SK-N-SH treated with all-trans-retinoic acid at 6 μM for 48 hours (cell line): ENCODE results near the gene CEP192.
"Not testable (repeated sequence)": the region's sequence is repeated elsewhere in the genome, so short reads cannot be mapped to it uniquely, and the experiment has no call there.

Experiments used
- ATAC-seq: fragments of 200-7000 bp; cut with Tn5 transposase; 3 replicates; pipeline ENCODE4 v1.9.1; 2020; ENCODE audit warnings: mild to moderate bottlenecking, moderate library complexity
- ARNTL ChIP-seq: fragments of 450-650 bp; formaldehyde crosslinking; IDR thresholded peaks from 2 replicates; pipeline ENCODE4 v1.5.0; 2020; ENCODE audit warnings: low read depth, mild to moderate bottlenecking, moderate library complexity, borderline replicate concordance
- BACH2 ChIP-seq: fragments of 250-450 bp; sonication (Bioruptor Pico); IDR thresholded peaks from 2 replicates; pipeline ENCODE4 v1.9.0; 2021; ENCODE audit warnings: mild to moderate bottlenecking, borderline replicate concordance
- CREB5 ChIP-seq: fragments of 250-450 bp; sonication (Bioruptor Pico); IDR thresholded peaks from 2 replicates; pipeline ENCODE4 v1.5.1; 2020; ENCODE audit warnings: low read depth, mild to moderate bottlenecking, moderate library complexity
- CSDC2 ChIP-seq: fragments of 250-450 bp; sonication (Bioruptor Pico); IDR thresholded peaks from 2 replicates; pipeline ENCODE4 v1.5.0; 2020; ENCODE audit warnings: mild to moderate bottlenecking, moderate library complexity
- ESRRG ChIP-seq: fragments of 250-450 bp; sonication (Bioruptor Pico); IDR thresholded peaks from 2 replicates; pipeline ENCODE4 v1.6.1; 2021; ENCODE audit warnings: mild to moderate bottlenecking
- GLIS3 ChIP-seq: fragments of 250-450 bp; sonication (Bioruptor Pico); IDR thresholded peaks from 2 replicates; pipeline ENCODE4 v1.5.0; 2020; ENCODE audit warnings: mild to moderate bottlenecking, moderate library complexity
- ISL1 ChIP-seq: fragments of 250-450 bp; sonication (Bioruptor Pico); IDR thresholded peaks from 2 replicates; pipeline ENCODE4 v2.1.2; 2022; ENCODE audit warnings: mild to moderate bottlenecking, moderate library complexity
- OSR1 ChIP-seq: fragments of 250-450 bp; sonication (Bioruptor Pico); IDR thresholded peaks from 2 replicates; pipeline ENCODE4 v1.8.0; 2022; ENCODE audit warnings: moderate library complexity, mild to moderate bottlenecking, inconsistent platforms
- PATZ1 ChIP-seq: fragments of 250-450 bp; sonication (Bioruptor Pico); IDR thresholded peaks from 2 replicates; pipeline ENCODE4 v1.8.0; 2020; ENCODE audit warnings: mild to moderate bottlenecking, moderate library complexity, borderline replicate concordance
- PPARA ChIP-seq: fragments of 250-450 bp; sonication (Bioruptor Pico); IDR thresholded peaks from 2 replicates; pipeline ENCODE4 v1.5.0; 2020; ENCODE audit warnings: mild to moderate bottlenecking, borderline replicate concordance
- RARB ChIP-seq: fragments of 250-450 bp; sonication (Bioruptor Pico); IDR thresholded peaks from 2 replicates; pipeline ENCODE4 v1.8.0; 2021; ENCODE audit warnings: mild to moderate bottlenecking, moderate library complexity
- SNAI2 ChIP-seq: fragments of 250-450 bp; sonication (Bioruptor Pico); IDR thresholded peaks from 2 replicates; pipeline ENCODE4 v1.5.0; 2020; ENCODE audit warnings: mild to moderate bottlenecking, moderate library complexity
- TCF4 ChIP-seq: fragments of 250-450 bp; sonication (Bioruptor Pico); IDR thresholded peaks from 2 replicates; pipeline ENCODE4 v1.8.0; 2021; ENCODE audit warnings: mild to moderate bottlenecking, moderate library complexity, borderline replicate concordance
- TOX ChIP-seq: fragments of 250-450 bp; sonication (Bioruptor Pico); IDR thresholded peaks from 2 replicates; pipeline ENCODE4 v1.8.0; 2021; ENCODE audit warnings: mild to moderate bottlenecking, moderate library complexity, borderline replicate concordance
- ZC3H10 ChIP-seq: fragments of 250-450 bp; sonication (Bioruptor Pico); IDR thresholded peaks from 2 replicates; pipeline ENCODE4 v1.5.1; 2021; ENCODE audit warnings: mild to moderate bottlenecking, moderate library complexity
- ZFP3 ChIP-seq: fragments of 250-450 bp; sonication (Bioruptor Pico); IDR thresholded peaks from 2 replicates; pipeline ENCODE4 v1.5.0; 2020; ENCODE audit warnings: mild to moderate bottlenecking, moderate library complexity
- ZFP30 ChIP-seq: fragments of 450-650 bp; formaldehyde crosslinking; IDR thresholded peaks from 2 replicates; pipeline ENCODE4 v1.5.0; 2022; ENCODE audit warnings: mild to moderate bottlenecking, moderate library complexity
- ZNF70 ChIP-seq: fragments of 450-650 bp; formaldehyde crosslinking; IDR thresholded peaks from 2 replicates; pipeline ENCODE4 v1.5.0; 2020; ENCODE audit warnings: mild to moderate bottlenecking, moderate library complexity
- ZNF8 ChIP-seq: fragments of 450-650 bp; formaldehyde crosslinking; IDR thresholded peaks from 2 replicates; pipeline ENCODE4 v1.5.0; 2020; ENCODE audit warnings: mild to moderate bottlenecking, moderate library complexity
- TF ChIP-seq, protein P1 (sequence below): fragments of 250-450 bp; sonication (Bioruptor Pico); IDR thresholded peaks from 2 replicates; pipeline ENCODE4 v1.8.0; 2021; ENCODE audit warnings: low read depth, mild to moderate bottlenecking, moderate library complexity, borderline replicate concordance
- TF ChIP-seq, protein P2 (sequence below): fragments of 250-450 bp; sonication (Bioruptor Pico); IDR thresholded peaks from 2 replicates; pipeline ENCODE4 v1.5.1; 2021; ENCODE audit warnings: mild to moderate bottlenecking, moderate library complexity

Gene CEP192

DNA sequence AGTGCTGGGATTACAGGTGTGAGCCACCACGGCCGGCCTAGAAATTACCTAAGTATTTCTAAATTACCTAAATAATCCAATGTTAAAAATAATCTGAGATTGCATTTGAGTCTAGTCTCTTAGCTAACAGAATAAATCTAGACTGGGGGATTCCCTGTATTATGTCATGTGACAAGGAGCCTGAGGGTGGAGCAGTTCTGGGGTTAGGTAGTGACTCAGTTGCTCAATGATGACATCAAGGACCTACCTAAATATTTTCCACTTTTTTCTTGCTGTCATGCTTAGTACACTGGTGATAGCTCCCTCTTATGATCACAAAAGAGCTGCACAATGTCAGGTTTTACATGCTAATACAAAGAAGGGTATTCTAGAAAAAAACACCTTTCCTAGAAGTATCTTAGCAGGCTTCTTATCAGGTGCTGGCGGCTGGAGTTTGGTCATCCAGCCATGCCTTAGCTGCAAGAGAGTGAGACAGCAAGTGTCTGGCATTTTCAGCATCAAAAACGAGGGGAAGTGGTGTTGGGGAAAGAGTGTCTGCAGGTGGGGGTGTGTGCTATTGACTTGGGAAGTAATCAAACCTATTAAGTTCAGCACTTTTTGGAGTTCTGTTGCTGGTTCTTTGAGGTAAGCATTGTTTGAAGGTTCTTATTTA is 17.5 kb upstream of the CEP192 start:
- TF ChIP-seq PPARA (CRISPR knock-in tag) (no peak), ZNF70 (CRISPR knock-in tag) (no peak)
- TF ChIP-seq, protein P1, sequence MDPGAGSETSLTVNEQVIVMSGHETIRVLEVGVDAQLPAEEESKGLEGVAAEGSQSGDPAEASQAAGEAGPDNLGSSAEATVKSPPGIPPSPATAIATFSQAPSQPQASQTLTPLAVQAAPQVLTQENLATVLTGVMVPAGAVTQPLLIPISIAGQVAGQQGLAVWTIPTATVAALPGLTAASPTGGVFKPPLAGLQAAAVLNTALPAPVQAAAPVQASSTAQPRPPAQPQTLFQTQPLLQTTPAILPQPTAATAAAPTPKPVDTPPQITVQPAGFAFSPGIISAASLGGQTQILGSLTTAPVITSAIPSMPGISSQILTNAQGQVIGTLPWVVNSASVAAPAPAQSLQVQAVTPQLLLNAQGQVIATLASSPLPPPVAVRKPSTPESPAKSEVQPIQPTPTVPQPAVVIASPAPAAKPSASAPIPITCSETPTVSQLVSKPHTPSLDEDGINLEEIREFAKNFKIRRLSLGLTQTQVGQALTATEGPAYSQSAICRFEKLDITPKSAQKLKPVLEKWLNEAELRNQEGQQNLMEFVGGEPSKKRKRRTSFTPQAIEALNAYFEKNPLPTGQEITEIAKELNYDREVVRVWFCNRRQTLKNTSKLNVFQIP = no peak
- TF ChIP-seq, all 23 proteins: peak for 0
- ATAC-seq = no peak

DNA sequence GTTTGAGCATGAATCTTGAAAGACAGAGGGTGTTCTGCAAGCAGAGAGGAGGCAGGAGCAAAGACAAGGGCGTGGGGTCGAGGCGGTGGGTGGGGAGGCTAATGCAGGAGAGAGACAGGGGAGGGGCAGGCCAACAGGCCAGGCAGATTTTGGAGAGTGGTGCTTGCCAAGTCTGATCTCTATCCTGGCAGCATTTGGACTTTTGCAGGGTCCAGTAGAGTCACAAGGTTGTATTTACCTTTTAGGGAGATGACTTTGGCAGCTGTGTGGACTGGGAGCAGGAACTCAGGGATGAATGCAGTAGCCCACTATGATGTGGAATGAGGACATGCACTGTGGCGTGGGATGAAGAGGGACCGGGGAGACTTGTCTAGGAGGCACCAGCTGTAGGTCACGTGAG is 15.7 kb upstream of the CEP192 start:
- TF ChIP-seq OSR1 = no peak
- TF ChIP-seq GLIS3 (CRISPR knock-in tag) = no peak
- no peak for TF ChIP-seq ZNF8
- TF ChIP-seq CSDC2 (CRISPR knock-in tag) = no peak
- TF ChIP-seq TOX (CRISPR knock-in tag) = no peak
- no peak for TF ChIP-seq PPARA (CRISPR knock-in tag)
- TF ChIP-seq ESRRG (CRISPR knock-in tag) = no peak
- no peak for ATAC-seq

- ATAC-seq = no peak
- TF ChIP-seq ZFP3 (CRISPR knock-in tag) (no peak), SNAI2 (CRISPR knock-in tag) (no peak), CSDC2 (CRISPR knock-in tag) (no peak), ESRRG (CRISPR knock-in tag) (no peak), ZC3H10 (CRISPR knock-in tag) (no peak), ZNF8 (no peak), CREB5 (CRISPR knock-in tag) (no peak), ARNTL (CRISPR knock-in tag) (no peak), PPARA (CRISPR knock-in tag) (no peak)
- TF ChIP-seq, protein P1 = no peak
- TF ChIP-seq, all 23 proteins: peak for 0
Observed at GRCh38 chr18:12976305-12976704, 14.9 kb upstream of the CEP192 start.

GRCh38 chr18:12980065-12980464 is 11.1 kb upstream of the CEP192 start:
- not testable (repeated sequence) for ATAC-seq

DNA sequence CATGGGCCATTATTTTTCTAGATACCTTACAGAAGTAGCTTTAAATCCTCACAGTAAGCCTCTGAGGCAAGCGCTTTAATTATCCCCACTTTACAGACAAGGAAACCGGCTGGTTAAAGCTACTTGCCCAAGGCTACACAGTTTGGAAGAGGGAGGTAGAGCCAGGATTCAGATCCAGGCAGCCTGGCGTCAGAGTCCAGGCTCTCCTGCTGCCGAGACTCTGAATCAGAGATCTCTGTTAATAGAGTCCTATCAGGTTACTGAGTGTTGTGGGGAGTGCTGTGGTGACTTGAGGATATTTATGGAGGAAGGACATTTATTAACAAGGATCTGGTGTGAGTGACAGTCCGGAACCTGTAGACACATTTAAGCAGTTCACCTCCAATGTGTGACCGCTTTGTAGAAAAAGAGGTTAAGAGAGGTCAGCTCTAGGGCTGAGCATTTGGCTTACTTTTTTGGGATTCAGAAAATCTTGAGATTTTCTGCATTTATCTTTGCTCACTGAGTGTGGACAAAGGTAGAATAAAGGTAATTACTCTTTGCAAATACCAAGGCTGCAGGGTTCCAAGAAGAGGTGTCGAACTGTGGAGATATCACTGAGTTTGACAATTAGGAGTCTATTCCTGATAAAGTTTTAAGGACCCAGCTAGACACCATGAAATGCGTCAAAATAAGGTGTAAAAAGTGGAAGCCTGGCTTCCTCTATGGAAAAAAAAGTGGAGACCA is 1.6 kb upstream of the CEP192 start:
- ATAC-seq = no peak
- TF ChIP-seq, protein P1 = no peak
- TF ChIP-seq TOX (CRISPR knock-in tag) (no peak), CREB5 (CRISPR knock-in tag) (no peak), ZFP3 (CRISPR knock-in tag) (no peak), RARB (CRISPR knock-in tag) (no peak), ZNF8 (no peak)

DNA sequence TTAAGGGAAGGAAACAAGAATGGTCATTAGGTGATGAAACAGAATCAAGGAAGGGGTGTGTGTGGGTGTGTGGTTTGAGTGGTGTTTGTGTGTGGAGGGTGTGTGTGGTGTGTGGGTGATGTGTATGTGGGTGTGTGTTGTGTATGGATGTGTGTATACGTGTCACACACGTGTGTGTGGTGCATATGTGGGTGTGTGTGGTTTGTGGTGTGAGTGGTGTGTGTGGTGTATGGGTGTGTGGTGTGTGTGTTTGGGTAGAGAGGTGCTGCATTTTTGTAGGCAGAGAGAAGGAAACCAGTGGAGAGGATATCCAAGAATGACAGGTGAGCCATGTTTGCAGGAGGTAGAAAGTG is 1.1 kb upstream of the CEP192 start:
- no peak for ATAC-seq
- TF ChIP-seq OSR1 (no peak), GLIS3 (CRISPR knock-in tag) (no peak), ISL1 (CRISPR knock-in tag) (no peak), TOX (CRISPR knock-in tag) (no peak), PATZ1 (CRISPR knock-in tag) (no peak), TCF4 (CRISPR knock-in tag) (no peak), BACH2 (CRISPR knock-in tag) (no peak), ZFP30 (CRISPR knock-in tag) (no peak), ZNF8 (no peak), ZFP3 (CRISPR knock-in tag) (no peak)
- TF ChIP-seq, protein P2, sequence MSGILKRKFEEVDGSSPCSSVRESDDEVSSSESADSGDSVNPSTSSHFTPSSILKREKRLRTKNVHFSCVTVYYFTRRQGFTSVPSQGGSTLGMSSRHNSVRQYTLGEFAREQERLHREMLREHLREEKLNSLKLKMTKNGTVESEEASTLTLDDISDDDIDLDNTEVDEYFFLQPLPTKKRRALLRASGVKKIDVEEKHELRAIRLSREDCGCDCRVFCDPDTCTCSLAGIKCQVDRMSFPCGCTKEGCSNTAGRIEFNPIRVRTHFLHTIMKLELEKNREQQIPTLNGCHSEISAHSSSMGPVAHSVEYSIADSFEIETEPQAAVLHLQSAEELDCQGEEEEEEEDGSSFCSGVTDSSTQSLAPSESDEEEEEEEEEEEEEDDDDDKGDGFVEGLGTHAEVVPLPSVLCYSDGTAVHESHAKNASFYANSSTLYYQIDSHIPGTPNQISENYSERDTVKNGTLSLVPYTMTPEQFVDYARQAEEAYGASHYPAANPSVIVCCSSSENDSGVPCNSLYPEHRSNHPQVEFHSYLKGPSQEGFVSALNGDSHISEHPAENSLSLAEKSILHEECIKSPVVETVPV = no peak
